Erythroblast (primary cell): ENCODE data around the gene PARD6B.

Experiments
- GATA1 ChIP-seq: IDR thresholded peaks from 2 replicates; pipeline ENCODE4 v1.6.1; 2011; ENCODE audit warnings: low read depth, mild to moderate bottlenecking, control low read depth, low read length, moderate library complexity
- POLR2A ChIP-seq: IDR thresholded peaks from 2 replicates; pipeline ENCODE4 v1.6.1; 2011; ENCODE audit warnings: mild to moderate bottlenecking, low read length

DNA sequence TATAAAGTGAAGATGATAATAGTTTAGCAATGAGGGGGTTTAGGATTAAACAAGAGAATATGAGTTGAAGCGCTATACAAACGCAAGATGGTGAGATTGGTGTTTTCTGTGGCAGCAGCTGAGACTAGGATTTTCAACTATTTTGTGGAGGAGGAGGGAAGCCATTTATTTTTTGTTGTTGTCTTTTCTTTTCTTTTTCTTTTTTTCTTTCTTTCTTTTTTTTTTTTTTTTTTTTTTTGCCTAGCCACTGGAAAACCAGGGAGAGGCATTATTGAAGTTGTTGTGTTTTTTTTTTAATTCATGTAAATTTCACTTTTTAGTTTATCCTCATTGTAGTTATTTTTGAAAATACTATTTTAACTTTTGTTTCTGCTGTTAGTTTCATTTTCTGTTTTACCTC is 15.9 kb downstream of the PARD6B start:
- TF ChIP-seq POLR2A = no peak
- TF ChIP-seq GATA1 = no peak
